GM12892 (cell line): Measurements from ENCODE around the gene PARP12.

Experiments used
- POLR2A ChIP-seq: IDR thresholded peaks from 2 replicates; pipeline ENCODE4 v1.6.1; 2011; ENCODE audit warnings: low read depth, low read length, control low read depth
- POLR2AphosphoS5 ChIP-seq: IDR thresholded peaks from 2 replicates; pipeline ENCODE4 v1.6.1; 2011; ENCODE audit warnings: low read depth, low read length, control low read depth

GRCh38 chr7:140069298-140069949, 6.7 kb upstream of the PARP12 start:
- TF ChIP-seq POLR2A, result no peak
- TF ChIP-seq POLR2AphosphoS5, result no peak
